Measurements from ENCODE around the gene CXCL9.
"Not testable (repeated sequence)": the region's sequence is repeated elsewhere in the genome, so short reads cannot be mapped to it uniquely, and the experiment has no call there.

Gene CXCL9

GRCh38 chr4:76011700-76012387, 4.5 kb upstream of the CXCL9 start:
- peak; percentile 45 for DNase-seq (ENCODE audit: low read depth)

GRCh38 chr4:76011018-76011670, 3.8 kb upstream of the CXCL9 start:
- DNase-seq (ENCODE audit: low read depth), result no peak

GRCh38 chr4:76010576-76010975, 3.3 kb upstream of the CXCL9 start:
- DNase-seq (ENCODE audit: low read depth), result no peak

GRCh38 chr4:76009311-76009710, 2.0 kb upstream of the CXCL9 start:
- no peak for DNase-seq (ENCODE audit: low read depth)

GRCh38 chr4:76003620-76004019, 3.7 kb downstream of the CXCL9 start:
- DNase-seq (ENCODE audit: low read depth), result no peak

GRCh38 chr4:76003035-76003434, 4.3 kb downstream of the CXCL9 start:
- no peak for DNase-seq (ENCODE audit: low read depth)

GRCh38 chr4:76002176-76002575, 5.1 kb downstream of the CXCL9 start:
- DNase-seq (ENCODE audit: low read depth), result no peak

- no peak for DNase-seq (ENCODE audit: low read depth)
These were observed 5.6 kb downstream of the CXCL9 start for GRCh38 chr4:76001700-76002099.

GRCh38 chr4:76000279-76000678, 7.0 kb downstream of the CXCL9 start:
- DNase-seq (ENCODE audit: low read depth), result no peak

- not testable (repeated sequence) for DNase-seq (ENCODE audit: low read depth)
These were observed 8.7 kb downstream of the CXCL9 start for GRCh38 chr4:75998525-75999147.

- no peak for DNase-seq (ENCODE audit: low read depth)
These were observed 9.4 kb downstream of the CXCL9 start for GRCh38 chr4:75997946-75998345.

- no peak for DNase-seq (ENCODE audit: low read depth)
These were observed 10.2 kb downstream of the CXCL9 start for GRCh38 chr4:75997081-75997480.

- DNase-seq (ENCODE audit: low read depth), result no peak
These were observed 11.6 kb downstream of the CXCL9 start for GRCh38 chr4:75995727-75996126.

- DNase-seq (ENCODE audit: low read depth), result no peak
These were observed 14.8 kb downstream of the CXCL9 start for GRCh38 chr4:75992462-75992861.

- DNase-seq (ENCODE audit: low read depth), result no peak
These were observed 17.3 kb downstream of the CXCL9 start for GRCh38 chr4:75989846-75990528.

- peak; percentile 88 for DNase-seq (ENCODE audit: low read depth)
These were observed 22.2 kb downstream of the CXCL9 start for GRCh38 chr4:75985116-75985515.

GRCh38 chr4:75980576-75980975, 26.7 kb downstream of the CXCL9 start:
- DNase-seq (ENCODE audit: low read depth), result no peak

GRCh38 chr4:75976177-75976576, 31.1 kb downstream of the CXCL9 start:
- no peak for DNase-seq (ENCODE audit: low read depth)

- DNase-seq (ENCODE audit: low read depth), result no peak
These were observed 33.5 kb downstream of the CXCL9 start for GRCh38 chr4:75973766-75974165.

GRCh38 chr4:75968084-75968483, 39.2 kb downstream of the CXCL9 start:
- DNase-seq (ENCODE audit: low read depth), result no peak

GRCh38 chr4:75963558-75963957, 43.8 kb downstream of the CXCL9 start:
- no peak for DNase-seq (ENCODE audit: low read depth)

- not testable (repeated sequence) for DNase-seq (ENCODE audit: low read depth)
These were observed 45.2 kb downstream of the CXCL9 start for GRCh38 chr4:75962072-75962471.

GRCh38 chr4:75958546-75958945, 48.8 kb downstream of the CXCL9 start:
- not testable (repeated sequence) for DNase-seq (ENCODE audit: low read depth)
